B cell (primary cell): Measurements from ENCODE around the gene HES4. TPM values are rescaled to one million over a fixed set of nuclear protein-coding genes. Genes with fewer than 3 reads are reported as not detected.

Experiments
- ATAC-seq: fragments of 200-7000 bp; cut with Tn5 transposase; one replicate; pipeline ENCODE4 v1.10.0; 2021; ENCODE audit warnings: low read depth, mild to moderate bottlenecking, moderate number of reproducible peaks, moderate library complexity
- CTCF ChIA-PET: fragments of 350-600 bp; sonication (Branson Sonifier 250); formaldehyde crosslinking; loops from one replicate; lab custom pipeline; 2021; ENCODE audit warnings: antibody characterized with exemption, inconsistent platforms; lab: Charles Lee
- POLR2A ChIA-PET: fragments of 350-600 bp; sonication (Branson Sonifier 250); formaldehyde crosslinking; loops from one replicate; lab custom pipeline; 2021; ENCODE audit warnings: antibody characterized with exemption; lab: Charles Lee
- DNase-seq: peaks from one replicate; pipeline ENCODE4 v3.0.0; 2013
- H2AFZ ChIP-seq: 2 replicates; pipeline ENCODE4 v1.6.1; 2012; ENCODE audit warnings: mild to moderate bottlenecking, low read depth, low read length; ENCODE audit not compliant: insufficient read depth, poor library complexity, severe bottlenecking
- H3K27ac ChIP-seq, 2 donors: 1 replicate in 1 of 2; 2 replicates in 1 of 2; pipeline ENCODE4 v1.5.1; 2012 to 2013; ENCODE audit warnings: low read length in 2 of 2, mild to moderate bottlenecking in 2 of 2, moderate library complexity in 1 of 2
- H3K27me3 ChIP-seq, 4 experiments: fragments of 200-600 bp in 1 of 4; sonication (generic) in 1 of 4; replicated peaks in 1 of 4; 1 replicate in 2 of 4; 2 replicates in 2 of 4; pipeline versions ENCODE4 v1.6.1 to v1.7.0; 2013 to 2016; ENCODE audit warnings: low read length in 3 of 4, mild to moderate bottlenecking in 2 of 4, mixed read lengths in 1 of 4, moderate library complexity in 1 of 4; ENCODE audit not compliant: insufficient read depth in 4 of 4, control insufficient read depth in 3 of 4; ENCODE audit errors: control extremely low read depth in 1 of 4
- H3K36me3 ChIP-seq, 2 experiments: replicated peaks in 1 of 2; 1 replicate in 1 of 2; 2 replicates in 1 of 2; pipeline versions ENCODE4 v1.6.1 to v1.7.1; 2013; ENCODE audit warnings: low read length in 1 of 2; ENCODE audit not compliant: insufficient read depth in 2 of 2, control insufficient read depth in 1 of 2; ENCODE audit errors: control extremely low read depth in 1 of 2, extremely low read depth in 1 of 2
- H3K4me1 ChIP-seq, 2 donors: fragments of 200-600 bp in 1 of 2; sonication (generic) in 1 of 2; 1 replicate in 1 of 2; 2 replicates in 1 of 2; pipeline versions ENCODE4 v1.5.1 to v1.6.1; 2013 to 2017; ENCODE audit warnings: low read length in 2 of 2; ENCODE audit not compliant: control insufficient read depth in 2 of 2, insufficient read depth in 2 of 2
- H3K4me2 ChIP-seq: replicated peaks from 2 replicates; pipeline ENCODE3; 2012; ENCODE audit warnings: mild to moderate bottlenecking, low read depth, low read length; ENCODE audit not compliant: poor library complexity, severe bottlenecking
- H3K4me3 ChIP-seq, 5 experiments: fragments of 200-600 bp in 1 of 5; sonication (generic) in 1 of 5; 1 replicate in 3 of 5; 2 replicates in 2 of 5; pipeline versions ENCODE4 v1.5.1 to v1.7.0; 2011 to 2016; ENCODE audit warnings: low read length in 4 of 5, mild to moderate bottlenecking in 4 of 5, low read depth in 2 of 5, control low read depth in 1 of 5, moderate library complexity in 1 of 5; ENCODE audit not compliant: insufficient read depth in 1 of 5; ENCODE audit errors: control extremely low read depth in 1 of 5, extremely low read depth in 1 of 5
- H3K79me2 ChIP-seq: fragments of 200-600 bp; sonication (generic); one replicate; pipeline ENCODE4 v1.6.0; 2016; ENCODE audit warnings: low read length; ENCODE audit not compliant: control insufficient read depth, insufficient read depth
- H3K9ac ChIP-seq: fragments of 200-600 bp; sonication (generic); 2 replicates; pipeline ENCODE4 v1.6.1; 2017; ENCODE audit warnings: mild to moderate bottlenecking, low read length, moderate library complexity
- H3K9me3 ChIP-seq, 3 donors: one replicate each; pipeline versions ENCODE4 v1.6.1 to v1.7.1; 2013; ENCODE audit warnings: low read length in 2 of 3; ENCODE audit not compliant: control insufficient read depth in 2 of 3, insufficient read depth in 1 of 3; ENCODE audit errors: control extremely low read depth in 1 of 3
- H4K20me1 ChIP-seq: 2 replicates; pipeline ENCODE4 v1.6.0; 2012; ENCODE audit warnings: mild to moderate bottlenecking, low read length; ENCODE audit not compliant: insufficient read depth, control insufficient read depth, poor library complexity, severe bottlenecking
- H3K27ac Mint-ChIP-seq: one replicate; pipeline ENCODE4 v1.8.0; 2021; ENCODE audit warnings: mixed read lengths
- H3K27me3 Mint-ChIP-seq: one replicate; pipeline ENCODE4 v1.8.0; 2021; ENCODE audit warnings: mixed read lengths
- H3K4me1 Mint-ChIP-seq: one replicate; pipeline ENCODE4 v1.8.0; 2021; ENCODE audit warnings: mixed read lengths
- H3K4me3 Mint-ChIP-seq: one replicate; pipeline ENCODE4 v1.8.0; 2021; ENCODE audit warnings: mixed read lengths
- H3K9me3 Mint-ChIP-seq: one replicate; pipeline ENCODE4 v1.8.0; 2022; ENCODE audit warnings: mixed read lengths; ENCODE audit not compliant: insufficient read depth
- CTCF ChIP-seq: fragments of 200-600 bp; IDR thresholded peaks from one replicate; pipeline ENCODE4 v1.8.0; 2022; ENCODE audit warnings: antibody characterized with exemption, mild to moderate bottlenecking
- EZH2 ChIP-seq: IDR thresholded peaks from 2 replicates; pipeline ENCODE4 v1.6.1; 2012; ENCODE audit warnings: borderline replicate concordance, low read depth, mild to moderate bottlenecking, moderate library complexity, low read length; ENCODE audit not compliant: insufficient read depth, poor library complexity, severe bottlenecking
- WGBS: methylation state at CpG from one replicate; pipeline ENCODE4 v1.1.5; 2013; ENCODE audit warnings: missing lambda C conversion rate; ENCODE audit not compliant: insufficient coverage; 5-methylcytosine and 5-hydroxymethylcytosine counted together
- intact Hi-C: fragments of 100-400 bp; cut with micrococcal nuclease; formaldehyde crosslinking; loops from one replicate; pipeline ENCODE4 v1.10.0; 2022
- polyA plus RNA-seq: library from polyadenylated mRNA; depleted of rRNA; stranded (reverse); fragments of >200 nt; gene quantifications from 2 replicates; pipeline ENCODE4 v1.2.3, GENCODE V29; 2012
- total RNA-seq, 2 donors: library from RNA; stranded (reverse); fragments of 120-200 nt in 1 of 2; gene quantifications; 1 replicate in 1 of 2; 2 replicates in 1 of 2; pipeline versions ENCODE4 v1.2.3 to v1.2.4, GENCODE V29; 2013 to 2022

The HES4 gene
- total and polyA plus RNA-seq, 2 donors (not counting 1 experiment from before 2014, with no cell fraction given) = 3.2 to 4.5 TPM

DNA sequence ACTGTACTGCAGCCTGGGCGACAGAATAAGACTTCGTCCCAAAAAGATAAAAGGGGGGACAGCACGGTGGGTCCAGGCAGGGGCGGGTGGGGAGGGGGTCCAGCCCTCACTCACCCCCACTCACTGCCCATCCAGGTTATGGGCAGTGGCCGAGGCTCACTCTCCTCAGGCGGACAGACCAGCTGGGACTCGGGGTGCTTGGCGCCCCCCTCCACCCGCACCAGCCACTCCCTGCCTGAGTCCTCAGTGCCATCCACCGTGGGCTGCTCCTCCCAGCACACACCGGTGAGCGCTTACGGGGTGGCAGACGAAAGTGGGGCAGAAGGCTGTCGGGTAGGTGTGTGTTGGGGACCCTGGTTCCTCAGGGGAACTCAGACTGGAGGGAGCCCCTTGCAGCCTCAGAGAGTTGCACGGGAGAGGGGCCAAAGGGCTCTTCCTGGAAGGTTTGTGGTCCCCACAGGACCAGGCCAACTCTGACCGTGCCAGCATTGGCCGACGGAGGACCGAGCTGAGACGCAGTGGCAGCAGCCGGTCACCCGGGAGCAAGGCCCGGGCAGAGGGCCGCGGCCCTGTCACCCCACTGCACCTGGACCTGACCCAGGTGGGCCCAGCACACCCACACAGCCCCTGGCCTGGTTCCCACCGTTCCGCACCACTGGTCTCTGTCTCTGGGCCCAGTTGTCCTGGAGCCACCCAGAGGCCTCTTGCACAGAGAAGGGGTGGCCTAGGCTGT lies 27.0 kb downstream of the HES4 start:
- CTCF ChIA-PET = no interaction called here
- no peak for TF ChIP-seq CTCF
- TF ChIP-seq EZH2 = no peak
- Histone ChIP-seq H3K27ac (no peak overlapping the region), H3K9me3 (peaks cover 0 to 14% (median 0%) of the 10 kb centered on the region in 3 donors), H3K79me2 (no peaks in the 10 kb centered on the region), H3K36me3 (no peaks in the 10 kb centered on the region), H3K4me2 (no peak overlapping the region), H3K9ac (no peak overlapping the region), H4K20me1 (no peaks in the 10 kb centered on the region), H2AFZ (no peak overlapping the region), H3K27me3 (peaks cover 0 to 74% (median 19%) of the 10 kb centered on the region in 4 experiments), H3K4me3 (no peak overlapping the region), H3K4me1 (peaks cover 10% of the 10 kb centered on the region in 2 donors)
- no peak overlapping the region for H3K27ac Mint-ChIP-seq
- H3K27me3 Mint-ChIP-seq = peaks cover 31% of the 10 kb centered on the region
- intact Hi-C loops = no loop called here
- DNase-seq (no peak), ATAC-seq (no peak)
- H3K9me3 Mint-ChIP-seq = no peaks in the 10 kb centered on the region
- peaks cover 7% of the 10 kb centered on the region for H3K4me1 Mint-ChIP-seq
- H3K4me3 Mint-ChIP-seq = no peak overlapping the region
- WGBS = 87% methylated on average over 27 of the region's 28 CpGs
- POLR2A ChIA-PET = no interaction called here

DNA sequence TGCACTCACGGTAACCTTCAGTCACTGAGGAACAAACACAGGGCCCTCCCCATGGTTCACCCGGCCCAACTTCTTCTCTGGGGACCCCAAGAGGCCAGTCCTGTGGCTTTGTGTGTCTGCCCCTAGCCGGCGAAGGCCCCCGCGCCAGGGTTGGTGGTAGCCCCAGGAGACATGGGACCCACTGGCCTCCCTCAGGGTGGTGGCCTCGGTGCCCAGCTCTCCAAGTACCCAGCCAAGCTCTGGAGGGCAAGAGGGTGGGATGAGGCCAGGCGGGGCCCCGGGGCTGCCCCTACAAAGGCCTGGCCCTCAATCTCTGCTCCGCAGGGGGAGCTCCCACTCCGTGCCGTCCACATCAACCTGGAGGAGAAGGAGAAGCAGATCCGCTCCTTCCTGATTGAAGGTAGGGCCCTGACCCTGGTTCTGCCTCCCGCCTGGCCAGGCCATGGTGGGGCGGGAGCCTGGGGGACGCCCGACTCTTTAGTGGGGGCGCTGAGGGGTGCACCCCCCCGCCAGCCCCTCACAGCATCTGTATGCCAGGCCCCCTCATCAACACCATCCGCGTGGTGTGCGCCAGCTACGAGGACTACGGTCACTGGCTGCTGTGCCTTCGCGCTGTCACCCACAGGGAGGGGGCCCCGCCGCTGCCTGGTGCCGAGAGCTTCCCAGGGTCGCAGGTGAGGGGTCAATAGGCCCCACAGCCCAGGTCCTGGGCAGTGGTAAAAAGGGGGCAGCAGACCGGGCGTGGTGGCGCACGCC lies 28.0 kb downstream of the HES4 start:
- DNase-seq = no peak
- Histone ChIP-seq H3K79me2 (no peaks in the 10 kb centered on the region), H3K4me3 (no peak overlapping the region), H3K27ac (no peak overlapping the region), H4K20me1 (no peaks in the 10 kb centered on the region), H3K4me2 (no peak overlapping the region), H2AFZ (no peak overlapping the region), H3K36me3 (no peaks in the 10 kb centered on the region), H3K4me1 (peaks cover 16 to 18% of the 10 kb centered on the region in 2 donors), H3K9ac (no peak overlapping the region), H3K9me3 (peaks cover 0 to 14% (median 0%) of the 10 kb centered on the region in 3 donors), H3K27me3 (peaks cover 0 to 79% (median 22%) of the 10 kb centered on the region in 4 experiments)
- intact Hi-C loops = no loop called here
- CTCF ChIA-PET = no interaction called here
- H3K4me3 Mint-ChIP-seq = no peak overlapping the region
- H3K4me1 Mint-ChIP-seq = peaks cover 9% of the 10 kb centered on the region
- 85% methylated on average over 31 of the region's 34 CpGs for WGBS
- peaks cover 31% of the 10 kb centered on the region for H3K27me3 Mint-ChIP-seq
- H3K27ac Mint-ChIP-seq = peak overlapping the region; percentile 10
- no peak for TF ChIP-seq EZH2
- no peak for TF ChIP-seq CTCF
- H3K9me3 Mint-ChIP-seq = no peaks in the 10 kb centered on the region
- ATAC-seq = no peak
- POLR2A ChIA-PET = no interaction called here
